Medulla oblongata (tissue), 1 donor: ENCODE data around the gene CSNK2B.

Source experiments
- DNase-seq: peaks from one replicate; pipeline ENCODE4 v3.0.0-alpha.2; 2015; ENCODE audit errors: extremely low spot score

CSNK2B gene

DNA sequence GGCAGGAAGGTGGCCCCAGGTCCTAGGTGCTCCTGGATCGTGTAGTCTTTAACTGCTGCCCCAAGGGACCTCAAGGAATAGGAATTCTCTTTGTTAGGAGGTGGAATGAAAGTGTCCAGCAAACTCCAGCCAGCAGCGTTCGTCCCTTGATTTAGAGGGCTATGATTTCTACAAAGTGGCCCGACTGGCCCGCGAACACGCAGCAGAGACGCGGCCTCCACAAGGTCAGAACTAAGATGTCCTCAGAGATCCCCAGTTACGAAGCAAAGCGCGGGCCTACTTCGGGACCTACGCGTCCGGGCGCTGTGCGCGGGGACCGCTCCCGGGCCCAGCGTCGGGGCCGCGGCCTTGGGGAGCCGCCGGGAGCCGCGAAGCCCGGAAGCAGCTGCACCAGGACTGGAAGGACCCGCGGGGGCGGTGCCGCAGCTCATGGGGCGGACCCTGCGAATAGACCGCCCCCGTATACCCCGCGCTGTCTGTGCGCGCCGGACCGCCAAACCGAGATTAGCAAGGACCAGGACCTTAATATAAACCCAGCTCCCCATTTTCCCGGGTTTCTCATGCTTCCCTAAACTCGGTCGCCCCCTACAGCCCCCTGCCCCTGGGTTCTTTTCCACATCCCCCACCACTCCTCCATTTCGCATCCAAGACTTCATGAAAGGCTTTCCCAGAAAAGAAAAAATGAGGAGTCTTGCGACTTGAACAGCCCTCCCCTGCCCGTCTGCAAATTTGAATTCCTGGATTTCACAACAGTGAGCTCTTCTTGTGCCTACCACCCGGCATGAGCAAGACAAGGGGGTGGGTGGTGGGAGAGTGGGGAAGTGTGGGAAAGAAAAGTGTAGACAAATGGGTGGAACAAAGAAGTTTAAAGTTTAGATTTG lies 5.3 kb upstream of the CSNK2B start, which contains the start of gene C6orf47:
TSS of gene C6orf47 (minus strand) at position 398 of the 881 bp plus-strand sequence. CDS start 831 bp downstream, outside the sequence.
- DNase-seq: peak; percentile 87

DNA sequence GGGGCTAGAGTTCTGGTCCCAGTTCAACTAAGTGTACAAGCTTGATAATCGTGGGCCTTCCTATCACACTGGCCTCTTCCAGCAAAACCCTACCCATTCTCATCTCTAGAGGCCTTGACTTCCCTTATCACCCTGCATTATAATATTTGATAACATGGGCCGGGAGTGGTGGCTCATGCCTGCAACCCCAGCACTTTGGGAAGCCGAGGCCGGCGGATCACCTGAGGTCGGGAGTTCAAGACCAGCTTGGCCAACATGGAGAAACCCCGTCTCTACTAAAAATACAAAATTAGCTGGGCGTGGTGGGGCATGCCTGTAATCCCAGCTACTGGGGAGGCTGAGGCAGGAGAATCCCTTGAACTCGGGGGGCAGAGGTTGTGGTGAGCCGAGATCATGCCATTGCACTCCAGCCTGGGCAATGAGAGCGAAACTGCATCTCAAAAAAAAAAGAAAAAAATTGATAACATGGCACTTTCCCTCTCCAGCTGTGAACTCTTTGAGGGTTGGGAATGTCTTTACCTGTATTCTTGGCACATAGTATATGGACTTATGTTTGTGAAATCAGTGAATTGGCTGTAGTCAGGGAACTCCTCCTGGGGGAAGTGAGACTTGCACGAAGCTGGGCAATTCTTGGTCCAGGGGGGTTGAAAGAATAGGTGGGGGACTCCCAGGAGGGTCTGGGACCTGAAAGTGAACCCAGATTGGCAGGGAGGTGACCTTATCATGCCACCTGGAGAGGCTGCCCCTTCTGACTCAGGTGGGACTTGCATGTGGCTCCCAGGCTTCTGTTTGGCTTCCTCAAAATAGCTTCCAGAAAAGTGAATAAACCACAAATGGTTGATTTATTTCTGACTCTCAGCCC lies 4.4 kb upstream of the CSNK2B start:
- DNase-seq: no peak

DNA sequence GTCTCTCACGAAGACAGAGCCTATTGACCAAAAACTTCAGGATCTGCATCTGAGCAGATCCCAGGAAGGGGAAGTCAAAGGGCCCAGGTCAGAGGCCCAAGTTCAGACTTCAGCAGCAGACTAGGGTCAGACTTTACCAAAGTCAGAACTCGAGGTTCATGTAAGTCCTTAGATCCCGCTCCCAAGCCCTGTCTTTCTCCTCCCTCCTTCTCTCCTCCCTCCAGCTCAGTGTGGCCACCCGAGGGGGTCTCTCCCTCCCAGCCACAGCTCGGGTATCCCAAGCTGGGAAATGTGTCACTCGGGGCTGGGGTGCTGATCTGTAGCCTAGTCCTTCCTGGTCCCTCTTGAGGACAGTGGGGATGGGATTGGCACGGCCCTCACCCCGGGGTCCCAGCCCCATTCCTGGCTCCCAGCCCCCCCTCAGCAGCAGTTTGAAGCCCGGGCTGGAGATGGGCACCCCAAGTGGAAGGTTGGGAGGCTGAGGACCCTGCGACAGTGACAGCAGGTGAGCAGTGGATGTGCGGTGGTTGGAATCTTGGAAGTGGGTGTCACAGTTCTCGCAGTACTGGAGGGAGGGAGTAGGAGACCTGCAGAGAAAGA lies 3.7 kb upstream of the CSNK2B start:
- DNase-seq: no peak

DNA sequence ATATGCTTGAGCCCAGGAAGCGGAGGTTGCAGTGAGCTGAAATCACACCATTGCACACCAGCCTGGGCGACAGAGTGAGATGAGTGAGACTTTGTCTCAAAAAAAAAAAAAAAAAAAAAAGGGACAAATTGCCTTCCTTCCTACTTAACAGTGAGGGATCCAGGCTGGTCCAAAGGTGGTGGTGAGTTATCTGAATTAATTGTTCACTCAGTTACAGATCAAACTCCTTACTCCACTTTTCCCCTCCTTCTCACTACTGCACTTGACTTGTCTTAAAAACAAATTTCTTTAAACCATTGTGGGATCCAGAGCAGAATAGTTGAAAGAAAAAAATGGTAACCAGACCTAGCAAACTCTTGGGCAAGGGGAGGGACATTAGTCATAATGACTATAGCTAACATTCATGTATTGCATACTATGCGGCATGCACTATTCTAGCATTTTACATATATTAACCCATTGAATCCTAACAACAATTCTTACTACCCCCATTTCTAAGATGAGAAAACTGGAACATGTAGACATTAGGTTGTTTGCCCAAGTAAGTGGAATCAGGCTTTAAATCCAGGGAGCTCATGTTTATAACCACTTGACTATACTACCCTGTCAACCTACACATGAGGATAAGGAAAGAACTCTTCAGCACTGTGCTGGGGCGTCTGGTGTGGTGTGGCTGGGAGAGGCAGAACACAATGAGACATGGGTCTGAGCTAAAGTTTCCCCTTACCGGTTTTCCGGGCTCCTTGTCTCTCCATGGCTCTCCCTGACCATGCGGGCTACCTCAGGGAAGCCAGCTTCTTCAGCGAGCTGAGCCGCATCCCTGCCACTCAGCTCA lies 2.5 kb upstream of the CSNK2B start:
- no peak for DNase-seq

DNA sequence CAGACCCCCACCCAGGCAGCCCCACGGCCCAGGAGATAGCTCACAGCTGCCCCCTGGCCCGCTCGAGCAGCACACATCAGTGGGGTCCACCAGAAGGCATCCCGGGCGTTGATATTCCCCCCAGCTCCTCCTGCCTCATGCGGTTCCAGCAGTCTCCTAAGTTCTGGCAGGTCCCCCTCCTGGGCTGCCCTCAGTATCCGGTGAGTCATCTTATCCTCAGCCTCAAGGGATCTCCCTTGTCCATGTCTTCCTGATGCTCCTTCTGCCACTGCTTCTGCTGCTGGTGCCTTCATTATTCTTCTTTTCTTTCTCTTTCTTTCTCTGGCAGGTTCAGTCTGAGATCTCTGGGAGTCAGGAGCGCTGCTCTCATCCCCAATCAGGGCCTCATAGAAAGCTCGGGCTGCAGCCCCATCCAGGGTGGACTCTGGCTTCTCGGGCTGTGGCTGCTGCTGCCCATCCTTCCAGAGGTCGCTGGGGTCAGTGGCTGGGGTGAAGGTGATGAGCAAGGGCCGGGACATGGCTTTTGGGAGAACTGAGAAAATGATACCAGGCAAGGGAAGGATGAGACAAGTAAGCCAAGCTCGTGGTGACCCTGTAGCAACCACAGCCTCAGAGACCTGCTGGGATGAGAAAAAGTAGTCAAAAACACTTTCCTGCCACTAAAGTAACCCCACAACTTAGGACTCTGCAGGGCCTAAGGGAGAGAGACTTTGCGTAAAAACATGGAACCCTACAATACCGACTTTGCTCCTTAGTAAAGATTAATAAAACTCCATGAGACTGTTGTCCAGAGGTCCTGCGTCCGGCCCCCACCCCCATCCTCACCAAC lies 1.7 kb upstream of the CSNK2B start:
- no peak for DNase-seq

DNA sequence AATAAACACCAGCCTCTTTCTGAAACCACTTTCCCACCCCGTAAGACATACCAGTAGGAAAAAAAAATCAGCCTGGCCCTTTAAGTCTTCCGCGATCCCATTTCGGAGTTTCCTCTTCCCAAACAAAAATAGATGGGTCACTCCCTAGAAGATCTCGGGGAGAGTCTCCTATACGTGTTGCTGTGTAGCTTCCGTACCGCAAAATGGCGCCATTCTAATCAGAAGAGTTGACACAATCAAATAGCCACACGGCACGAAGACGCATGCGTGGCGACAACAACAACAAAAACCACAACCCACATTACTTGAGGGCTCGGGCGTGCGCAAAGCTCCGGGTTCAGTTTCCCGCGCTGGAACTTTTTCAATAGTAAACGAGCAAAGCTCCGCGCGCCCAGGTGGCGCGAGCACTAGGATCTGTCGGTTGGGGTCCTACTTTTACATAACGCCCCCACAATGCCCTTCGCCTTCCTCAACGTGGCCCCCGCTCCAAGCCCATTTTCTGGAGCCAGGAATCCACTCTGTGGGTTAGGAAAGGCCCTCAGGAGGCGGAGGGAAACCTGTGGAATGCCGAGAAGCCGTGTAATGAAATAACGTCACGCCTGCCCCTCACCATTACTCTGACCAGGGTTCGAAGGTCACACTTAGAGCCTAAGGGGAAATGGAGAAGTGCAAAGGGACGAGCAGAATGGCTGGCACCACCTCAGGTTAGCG lies 935 bp upstream of the CSNK2B start, which contains the start of gene GPANK1:
TSS of gene GPANK1 (minus strand) at position 208 of the 711 bp plus-strand sequence. CDS start 519 bp downstream, outside the sequence.
- DNase-seq: peak; percentile 98

DNA sequence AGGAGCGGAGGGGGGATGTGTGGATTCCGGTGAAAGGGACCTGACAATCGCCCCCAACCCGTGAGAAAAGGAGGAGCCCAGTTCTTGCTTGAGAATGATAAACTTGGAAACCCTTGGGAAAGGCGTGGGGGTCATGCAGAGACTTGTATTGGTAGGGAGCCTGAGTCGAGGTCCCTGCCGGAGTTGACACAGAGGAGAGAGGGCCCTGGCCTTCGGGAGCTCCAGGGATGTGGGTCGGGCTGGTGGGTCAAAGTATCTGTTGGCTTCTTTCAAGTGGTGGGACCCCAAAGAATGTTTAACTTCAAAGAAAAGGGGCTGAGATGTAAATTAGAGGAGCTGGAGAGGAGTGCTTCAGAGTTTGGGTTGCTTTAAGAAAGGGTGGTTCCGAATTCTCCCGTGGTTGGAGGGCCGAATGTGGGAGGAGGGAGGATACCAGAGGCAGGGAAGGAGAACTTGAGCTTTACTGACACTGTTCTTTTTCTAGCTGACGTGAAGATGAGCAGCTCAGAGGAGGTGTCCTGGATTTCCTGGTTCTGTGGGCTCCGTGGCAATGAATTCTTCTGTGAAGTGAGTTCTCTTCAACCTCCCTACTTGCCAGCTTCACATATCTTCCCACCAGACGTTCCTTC lies 571 bp downstream of the CSNK2B start:
- DNase-seq: no peak

DNA sequence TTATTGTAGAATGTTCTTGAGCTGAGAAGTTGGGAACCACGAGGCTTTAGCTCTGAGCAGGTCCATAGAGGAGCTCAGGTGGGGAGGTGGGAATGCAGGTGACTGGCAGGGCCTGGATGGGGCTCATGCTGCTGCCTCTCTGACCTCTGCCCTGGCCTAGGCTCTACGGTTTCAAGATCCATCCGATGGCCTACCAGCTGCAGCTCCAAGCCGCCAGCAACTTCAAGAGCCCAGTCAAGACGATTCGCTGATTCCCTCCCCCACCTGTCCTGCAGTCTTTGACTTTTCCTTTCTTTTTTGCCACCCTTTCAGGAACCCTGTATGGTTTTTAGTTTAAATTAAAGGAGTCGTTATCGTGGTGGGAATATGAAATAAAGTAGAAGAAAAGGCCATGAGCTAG lies 3.8 kb downstream of the CSNK2B start, which contains the start of gene LY6G5B:
TSS of gene LY6G5B (plus strand) at position 301 of the 400 bp plus-strand sequence. CDS start 975 bp downstream, outside the sequence.
- DNase-seq: no peak

DNA sequence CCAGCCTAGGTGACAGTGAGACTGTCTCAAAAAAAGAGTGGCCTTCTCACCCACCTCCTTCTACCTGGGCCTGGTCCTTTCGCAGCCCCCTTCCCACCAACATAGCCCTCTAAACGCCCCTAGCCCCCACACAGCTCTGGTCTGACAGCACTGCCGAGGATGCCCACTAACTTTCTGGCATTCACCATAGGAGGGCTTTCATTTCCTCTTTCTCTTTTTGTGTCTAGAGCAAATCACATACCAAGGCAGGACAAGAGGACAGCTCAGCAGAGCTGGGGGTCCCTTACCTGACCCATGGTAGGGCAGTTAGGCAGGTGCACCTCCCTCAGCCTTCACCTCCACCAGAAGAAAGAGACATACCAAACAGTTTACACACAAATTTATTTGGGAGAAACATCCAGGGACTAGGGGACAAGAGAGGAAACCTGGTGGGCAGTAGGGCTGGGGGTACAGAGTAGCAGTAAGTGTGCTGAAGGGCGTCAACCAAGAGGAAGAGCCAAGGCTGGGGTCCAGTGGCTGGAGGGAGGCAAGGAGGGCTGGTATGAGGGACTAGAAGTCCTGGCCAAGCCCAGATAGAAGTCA lies 10.5 kb downstream of the CSNK2B start:
- DNase-seq: no peak

DNA sequence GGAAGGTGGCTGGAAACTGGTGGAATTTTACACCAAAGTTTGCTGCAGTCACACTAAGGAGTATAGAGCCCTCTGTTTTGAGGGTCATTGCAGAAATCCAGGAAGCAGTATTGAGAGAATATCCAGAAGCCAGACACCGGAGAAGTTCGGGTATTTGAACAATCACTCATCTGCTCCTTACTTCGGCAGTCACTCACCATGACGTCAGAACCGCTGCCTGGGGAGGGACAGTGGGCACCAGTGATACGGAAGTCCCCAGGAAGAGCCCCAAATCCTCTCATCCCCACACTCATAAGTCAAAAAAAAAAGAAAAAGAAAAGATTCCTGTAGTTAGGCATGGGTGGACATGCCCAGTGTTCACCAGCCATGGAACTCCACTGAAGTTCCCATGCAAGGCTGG lies 11.0 kb downstream of the CSNK2B start:
- no peak for DNase-seq

DNA sequence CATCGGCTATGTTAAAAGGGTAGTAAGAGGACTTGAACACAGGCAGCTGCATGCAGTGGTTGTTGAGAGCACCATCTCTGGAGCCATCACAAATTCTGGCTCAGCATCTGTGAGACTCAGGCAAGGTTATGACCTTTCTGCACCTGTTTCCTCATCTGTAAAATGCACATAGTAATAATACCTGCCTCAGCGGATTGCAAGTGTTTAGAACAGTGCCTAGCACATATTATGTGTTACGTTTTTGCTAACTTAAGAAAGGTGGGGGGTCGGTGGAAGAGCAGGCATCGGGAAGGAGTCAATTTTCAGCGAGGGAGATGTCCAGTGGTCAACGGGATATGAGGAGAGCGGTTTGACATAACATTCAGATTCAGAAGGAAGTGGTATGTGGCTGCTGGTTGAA lies 12.1 kb downstream of the CSNK2B start:
- DNase-seq: no peak

DNA sequence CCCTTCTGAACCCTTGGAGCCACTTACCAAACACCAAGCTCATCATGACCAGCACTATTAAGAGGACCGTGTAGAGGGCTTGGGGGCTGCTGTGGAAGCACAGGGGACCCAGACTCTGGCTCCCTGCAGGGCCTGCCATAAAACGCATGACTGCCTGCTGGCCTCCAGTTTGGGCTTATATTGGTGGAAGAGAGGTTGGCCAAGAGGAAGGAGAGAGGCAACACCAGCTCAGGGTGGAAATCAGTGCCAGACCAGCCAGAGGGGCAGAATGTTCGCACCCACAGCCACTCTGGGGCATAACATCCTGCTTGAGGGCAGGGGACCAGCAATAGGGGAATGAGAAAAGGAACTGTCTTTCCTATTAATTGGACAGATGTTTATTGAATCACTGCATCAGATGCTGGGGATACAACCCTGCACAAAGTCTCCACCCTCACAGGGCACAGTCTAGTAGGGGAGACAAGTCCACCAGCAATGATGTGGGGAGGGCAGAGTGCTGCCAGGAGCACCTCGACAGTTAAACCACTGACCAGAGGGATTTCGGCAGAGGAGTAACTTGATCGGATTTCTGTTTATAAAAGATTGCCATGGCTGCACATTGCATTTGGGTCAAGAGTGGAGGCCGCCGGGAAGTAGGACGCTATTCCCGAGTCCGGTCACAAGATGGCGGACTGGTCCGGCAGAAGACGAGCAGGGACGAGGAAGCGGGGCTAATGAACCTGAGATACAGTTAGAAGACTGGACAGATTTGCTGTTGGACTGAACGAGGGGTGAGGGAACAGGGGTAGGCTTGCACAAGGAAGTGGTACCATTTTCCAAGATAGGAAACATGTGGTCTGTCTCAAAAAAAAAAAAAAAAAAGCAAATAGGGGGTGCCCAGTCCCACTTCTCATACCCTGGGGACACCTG lies 14.6 kb downstream of the CSNK2B start, which contains the start of gene LY6G5C:
TSS of gene LY6G5C (minus strand) at position 842 of the 909 bp plus-strand sequence. CDS start at position 148, 694 bp downstream.
- peak; percentile 88 for DNase-seq

DNA sequence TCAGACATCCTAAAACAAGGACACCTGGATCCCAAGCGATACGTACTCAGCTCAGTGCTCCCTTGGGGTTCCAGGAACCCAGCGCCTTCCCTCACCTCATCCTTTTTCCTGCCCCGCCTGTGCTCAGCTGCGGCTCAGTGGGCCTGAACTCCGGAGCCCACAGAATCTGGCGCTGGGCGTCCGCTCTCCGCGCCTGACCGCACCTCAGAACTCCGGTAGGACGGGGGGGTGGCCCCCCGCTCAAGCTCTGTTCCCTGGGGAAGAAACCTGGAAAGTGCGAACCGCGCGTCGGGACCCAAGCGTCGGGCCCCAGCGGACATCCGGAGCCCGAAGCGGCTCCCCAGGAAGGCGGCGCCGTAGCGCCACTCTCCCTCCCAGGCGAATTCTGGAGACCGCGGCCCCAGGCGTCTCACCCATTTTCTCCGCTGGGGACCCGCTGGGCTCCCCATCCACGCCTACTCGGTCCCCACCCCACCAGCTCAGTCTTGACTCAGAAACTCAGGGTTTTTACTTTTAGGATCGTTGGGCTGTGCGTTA lies 15.3 kb downstream of the CSNK2B start:
- DNase-seq: peak; percentile 40

DNA sequence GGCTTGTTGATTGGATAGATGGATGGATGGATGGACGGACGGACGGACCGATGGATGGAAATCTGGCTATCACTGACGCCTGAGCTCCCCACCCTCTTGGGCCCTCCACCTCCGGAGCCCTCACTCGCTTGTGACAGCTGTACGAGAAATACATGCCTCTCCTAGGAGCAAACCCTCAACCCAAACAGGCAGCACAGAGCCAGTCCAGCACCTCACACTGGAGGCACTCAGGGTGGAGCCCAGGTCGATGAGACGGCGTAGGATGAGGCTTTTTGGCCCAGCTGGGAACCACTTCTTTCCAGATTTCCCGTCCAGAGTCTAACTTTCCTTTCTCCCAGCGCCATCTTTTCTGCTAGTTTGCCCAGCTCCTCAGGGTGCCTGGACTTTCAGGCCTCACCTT lies 17.7 kb downstream of the CSNK2B start:
- DNase-seq: no peak

DNA sequence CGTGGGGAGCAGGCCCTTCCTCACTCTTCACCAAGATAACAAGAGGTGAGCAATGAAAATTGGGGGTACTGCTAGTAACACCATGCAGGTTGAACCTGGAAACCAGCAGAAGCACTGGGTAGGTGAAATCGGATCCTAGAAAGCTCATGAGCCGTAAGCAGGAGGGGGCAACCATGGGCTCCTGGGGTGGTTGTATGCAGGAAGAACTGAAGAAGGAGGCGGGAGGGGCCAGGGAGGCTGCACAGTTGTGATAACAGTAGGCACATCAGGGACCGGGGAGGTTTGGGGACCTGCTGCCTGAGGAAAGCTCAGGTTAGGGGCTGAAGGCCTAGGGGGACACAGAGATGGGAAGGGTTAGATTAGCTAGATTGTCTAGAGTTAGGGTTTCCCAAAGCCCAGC lies 20.6 kb downstream of the CSNK2B start:
- no peak for DNase-seq

DNA sequence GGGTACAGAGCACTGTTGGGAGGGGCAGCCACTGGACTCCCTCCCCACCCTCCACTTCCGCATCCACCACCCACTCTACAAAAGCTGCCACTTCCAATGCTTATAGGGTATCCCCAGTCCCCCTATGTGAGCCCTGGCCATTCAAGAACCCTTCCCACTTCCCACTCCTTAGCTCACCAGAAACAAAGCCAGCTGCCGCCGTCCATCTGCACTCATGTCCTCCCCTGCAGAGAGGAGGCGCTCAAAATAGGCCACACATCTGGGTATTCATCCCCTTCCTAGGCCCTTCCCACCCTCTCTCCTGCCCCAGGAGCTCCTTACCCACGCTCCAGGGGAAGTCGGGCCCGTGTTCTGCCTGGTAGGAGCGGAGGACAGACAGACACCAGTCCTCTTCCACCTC lies 21.4 kb downstream of the CSNK2B start:
- DNase-seq: no peak
